Stimulated activated CD4-positive, alpha-beta T cell treated with anti-CD3 and anti-CD28 coated beads, Interleukin-2, amount 100 ng/mL, for 48 hours (primary cell): Measurements from ENCODE around the gene TMEM81.

ENCODE experiments used
- DNase-seq, 2 donors: peaks; one replicate each; pipeline ENCODE4 v3.0.0-alpha.2; 2020

The TMEM81 gene

GRCh38 chr1:205084360-205084759 lies at the start of gene TMEM81:
Gene TMEM81, minus strand, starts transcription at chr1:205084460. Its CDS starts 140 bp downstream, at chr1:205084320.
- no peak for DNase-seq

- no peak for DNase-seq
Measured at GRCh38 chr1:205133287-205133686, 49.0 kb upstream of the TMEM81 start.

GRCh38 chr1:205129447-205130029 lies 45.3 kb upstream of the TMEM81 start:
- DNase-seq, result no peak

GRCh38 chr1:205128050-205128449 lies 43.8 kb upstream of the TMEM81 start:
- DNase-seq, result no peak

- DNase-seq, result no peak
Measured at GRCh38 chr1:205127646-205128045, 43.4 kb upstream of the TMEM81 start.

- no peak for DNase-seq
Measured at GRCh38 chr1:205124726-205125125, 40.5 kb upstream of the TMEM81 start.

GRCh38 chr1:205122489-205122882 lies 38.2 kb upstream of the TMEM81 start:
- DNase-seq, result no peak

- peak; percentile 93 for DNase-seq
Measured at GRCh38 chr1:205121660-205122488, 37.6 kb upstream of the TMEM81 start, which contains the start of gene RBBP5. Gene RBBP5, minus strand, starts transcription at chr1:205121978. Its CDS starts 105 bp downstream, at chr1:205121873.

GRCh38 chr1:205118752-205119151 lies 34.5 kb upstream of the TMEM81 start:
- no peak for DNase-seq

- DNase-seq, result no peak
Measured at GRCh38 chr1:205111354-205111753, 27.1 kb upstream of the TMEM81 start.

- DNase-seq, result no peak
Measured at GRCh38 chr1:205109711-205110110, 25.5 kb upstream of the TMEM81 start.

GRCh38 chr1:205109269-205109668 lies 25.0 kb upstream of the TMEM81 start:
- DNase-seq, result no peak

GRCh38 chr1:205108464-205108863 lies 24.2 kb upstream of the TMEM81 start:
- no peak for DNase-seq

GRCh38 chr1:205107327-205107726 lies 23.1 kb upstream of the TMEM81 start:
- DNase-seq, result no peak

GRCh38 chr1:205102404-205102803 lies 18.1 kb upstream of the TMEM81 start:
- DNase-seq, result no peak

GRCh38 chr1:205098242-205098641 lies 14.0 kb upstream of the TMEM81 start:
- no peak for DNase-seq

- no peak for DNase-seq
Measured at GRCh38 chr1:205095422-205095821, 11.2 kb upstream of the TMEM81 start.

- no peak for DNase-seq
Measured at GRCh38 chr1:205091043-205091740, 6.9 kb upstream of the TMEM81 start.

- no peak for DNase-seq
Measured at GRCh38 chr1:205088341-205088740, 4.1 kb upstream of the TMEM81 start.

- DNase-seq, result no peak
Measured at GRCh38 chr1:205082431-205082830, 1.8 kb downstream of the TMEM81 start.

- DNase-seq, result no peak
Measured at GRCh38 chr1:205077934-205078311, 6.3 kb downstream of the TMEM81 start.

GRCh38 chr1:205077158-205077933 lies 6.9 kb downstream of the TMEM81 start:
- no peak for DNase-seq

- DNase-seq, result no peak
Measured at GRCh38 chr1:205076245-205076761, 8.0 kb downstream of the TMEM81 start.
